Cardiac septum (tissue), 1 donor: ENCODE measurements around the gene DPH2. TPM values are rescaled to one million over a fixed set of nuclear protein-coding genes. Genes with fewer than 3 reads are reported as not detected.

Source experiments
- DNase-seq: peaks from one replicate; pipeline ENCODE4 v3.0.0-alpha.2; 2020; ENCODE audit warnings: low spot score
- intact Hi-C: fragments of 100-400 bp; cut with DNase I; formaldehyde crosslinking; loops from one replicate; pipeline ENCODE4 v1.14.0; 2022
- total RNA-seq: library from RNA; stranded (reverse); fragmentation: NEBNext Ultra II Directional; extraction: Animal tissue kit (Norgen Biotek cat#: 25700); gene quantifications from one replicate; pipeline ENCODE4 v1.2.1, GENCODE V29; 2021
- donor health status: DM: no; HTN: no; CAD: no.

DPH2 gene
- total RNA-seq, 1 donor from 2014 or later: 15.5 TPM

- DNase-seq: no peak
- intact Hi-C loops: no loop called here
Measured at GRCh38 chr1:43961692-43962091, 8.1 kb upstream of the DPH2 start.

- no peak for DNase-seq
- intact Hi-C loops: no loop called here
Measured at GRCh38 chr1:43962324-43962723, 7.5 kb upstream of the DPH2 start.

- DNase-seq: no peak
- intact Hi-C loops: no loop called here
Measured at GRCh38 chr1:43963006-43963405, 6.8 kb upstream of the DPH2 start.

GRCh38 chr1:43963890-43964289 is 5.9 kb upstream of the DPH2 start:
- no peak for DNase-seq
- intact Hi-C loops: no loop called here

- DNase-seq: no peak
- intact Hi-C loops: no loop called here
Measured at GRCh38 chr1:43965316-43965715, 4.5 kb upstream of the DPH2 start.

GRCh38 chr1:43968348-43968948 is 1.4 kb upstream of the DPH2 start:
- intact Hi-C loops: no loop called here
- DNase-seq: no peak

GRCh38 chr1:43969416-43969745 is 429 bp upstream of the DPH2 start:
- intact Hi-C loops: no loop called here
- no peak for DNase-seq

- intact Hi-C loops: no loop called here
Measured at GRCh38 chr1:43970502-43970901, 692 bp downstream of the DPH2 start.

GRCh38 chr1:43970911-43971310 is 1.1 kb downstream of the DPH2 start:
- no peak for DNase-seq
- intact Hi-C loops: no loop called here

More at GRCh38 chr1:43970502-43970901, 692 bp downstream of the DPH2 start:
- no peak for DNase-seq

- intact Hi-C loops: no loop called here
- no peak for DNase-seq
Measured at GRCh38 chr1:43971336-43971980, 1.6 kb downstream of the DPH2 start.

GRCh38 chr1:43973981-43974442 is 4.2 kb downstream of the DPH2 start:
- no peak for DNase-seq
- intact Hi-C loops: loop anchor here (1.0 kb wide), 1 partner anchor 28 kb away; the partner anchor contains the start of gene IPO13

- intact Hi-C loops: loop anchor here (1.0 kb wide), 1 partner anchor 28 kb away; the partner anchor contains the start of gene IPO13
- DNase-seq: peak; percentile 99
Measured at GRCh38 chr1:43974443-43975248, 4.8 kb downstream of the DPH2 start, which contains the start of gene ATP6V0B. Gene ATP6V0B (plus strand): TSS chr1:43974960. CDS start chr1:43975041, 81 bp downstream.

GRCh38 chr1:43975249-43975961 is 5.6 kb downstream of the DPH2 start:
- intact Hi-C loops: no loop called here
- peak; percentile 89 for DNase-seq

- intact Hi-C loops: no loop called here
- no peak for DNase-seq
Measured at GRCh38 chr1:43976045-43976444, 6.2 kb downstream of the DPH2 start.

GRCh38 chr1:43976890-43977289 is 7.1 kb downstream of the DPH2 start:
- no peak for DNase-seq
- intact Hi-C loops: no loop called here

- no peak for DNase-seq
- intact Hi-C loops: no loop called here
Measured at GRCh38 chr1:43977376-43978263, 7.8 kb downstream of the DPH2 start.

- DNase-seq: no peak
- intact Hi-C loops: no loop called here
Measured at GRCh38 chr1:43978264-43978550, 8.4 kb downstream of the DPH2 start.

- intact Hi-C loops: no loop called here
- DNase-seq: no peak
Measured at GRCh38 chr1:43978551-43979260, 8.9 kb downstream of the DPH2 start, which contains the start of gene B4GALT2. Gene B4GALT2 (plus strand): TSS chr1:43979210. CDS start chr1:43981161, 1,951 bp downstream.

GRCh38 chr1:43979261-43979527 is 9.4 kb downstream of the DPH2 start:
- no peak for DNase-seq
- intact Hi-C loops: no loop called here
